OCI-LY1 (cell line): Measurements from ENCODE around the gene FBXO34.

Experiments used
- H2AFZ ChIP-seq: fragments of 200-600 bp; sonication (generic), shearing (Covaris generic); 2 replicates; pipeline ENCODE4 v1.6.0; 2014; ENCODE audit warnings: antibody characterized with exemption, mild to moderate bottlenecking, low read length
- H3F3A ChIP-seq: fragments of 200-600 bp; sonication (generic), shearing (Covaris generic); 2 replicates; pipeline ENCODE4 v1.6.0; 2014; ENCODE audit warnings: mild to moderate bottlenecking, antibody characterized with exemption, low read length, moderate library complexity; ENCODE audit not compliant: insufficient read depth
- H3K27ac ChIP-seq: fragments of 200-600 bp; sonication (generic); 2 replicates; pipeline ENCODE4 v1.5.1; 2014; ENCODE audit warnings: low read length, mixed run types, mild to moderate bottlenecking, low read depth; ENCODE audit not compliant: poor library complexity, severe bottlenecking
- H3K27me3 ChIP-seq: fragments of 200-600 bp; sonication (generic); 2 replicates; pipeline ENCODE4 v1.6.0; 2014; ENCODE audit warnings: antibody characterized with exemption, mild to moderate bottlenecking, low read length, moderate library complexity; ENCODE audit not compliant: insufficient read depth
- H3K36me3 ChIP-seq: fragments of 200-600 bp; sonication (generic); 2 replicates; pipeline ENCODE4 v1.6.1; 2014; ENCODE audit warnings: mild to moderate bottlenecking, antibody characterized with exemption, low read length, moderate library complexity, mixed read lengths; ENCODE audit not compliant: insufficient read depth
- H3K4me1 ChIP-seq: fragments of 200-600 bp; sonication (generic); 2 replicates; pipeline ENCODE4 v1.5.1; 2014; ENCODE audit warnings: mild to moderate bottlenecking, low read length, moderate library complexity; ENCODE audit not compliant: insufficient read depth, severe bottlenecking
- H3K4me2 ChIP-seq: fragments of 200-600 bp; sonication (generic), shearing (Covaris generic); 2 replicates; pipeline ENCODE4 v1.6.1; 2014; ENCODE audit warnings: low read length
- H3K4me3 ChIP-seq: fragments of 200-600 bp; sonication (generic); 2 replicates; pipeline ENCODE4 v1.5.1; 2014; ENCODE audit warnings: low read length, low read depth, mild to moderate bottlenecking, mixed read lengths; ENCODE audit not compliant: poor library complexity, severe bottlenecking
- H3K79me2 ChIP-seq: fragments of 200-600 bp; shearing (Covaris generic); 2 replicates; pipeline ENCODE4 v1.6.1; 2016; ENCODE audit warnings: mixed run types, low read length, mixed read lengths; ENCODE audit not compliant: insufficient read depth
- H3K9ac ChIP-seq: fragments of 200-600 bp; sonication (generic), shearing (Covaris generic); 2 replicates; pipeline ENCODE4 v1.6.1; 2014; ENCODE audit warnings: mild to moderate bottlenecking, low read length, mixed read lengths
- H3K9me2 ChIP-seq: fragments of 200-600 bp; sonication (generic), shearing (Covaris generic); 2 replicates; pipeline ENCODE4 v1.6.1; 2014; ENCODE audit warnings: low read depth, mild to moderate bottlenecking, low read length, mixed read lengths
- H3K9me3 ChIP-seq: fragments of 200-600 bp; shearing (Covaris generic); 2 replicates; pipeline ENCODE4 v1.6.1; 2014; ENCODE audit warnings: low read length, mixed read lengths
- H4K20me1 ChIP-seq: fragments of 200-600 bp; sonication (generic), shearing (Covaris generic); 2 replicates; pipeline ENCODE4 v1.6.0; 2016; ENCODE audit warnings: mild to moderate bottlenecking, low read length; ENCODE audit not compliant: insufficient read depth
- EZH2 ChIP-seq: fragments of 200-600 bp; sonication (generic), shearing (Covaris generic); IDR thresholded peaks from 2 replicates; pipeline ENCODE4 v1.8.0; 2017; ENCODE audit warnings: borderline replicate concordance, mixed run types, mild to moderate bottlenecking, antibody characterized with exemption, low read length, moderate library complexity, mixed read lengths
- TF ChIP-seq, protein P1 (sequence below): fragments of 200-600 bp; sonication (generic), shearing (Covaris generic); IDR thresholded peaks from 2 replicates; pipeline ENCODE4 v1.5.1; 2017; ENCODE audit warnings: mild to moderate bottlenecking, antibody characterized with exemption, low read length, moderate library complexity, mixed read lengths

FBXO34 gene

DNA sequence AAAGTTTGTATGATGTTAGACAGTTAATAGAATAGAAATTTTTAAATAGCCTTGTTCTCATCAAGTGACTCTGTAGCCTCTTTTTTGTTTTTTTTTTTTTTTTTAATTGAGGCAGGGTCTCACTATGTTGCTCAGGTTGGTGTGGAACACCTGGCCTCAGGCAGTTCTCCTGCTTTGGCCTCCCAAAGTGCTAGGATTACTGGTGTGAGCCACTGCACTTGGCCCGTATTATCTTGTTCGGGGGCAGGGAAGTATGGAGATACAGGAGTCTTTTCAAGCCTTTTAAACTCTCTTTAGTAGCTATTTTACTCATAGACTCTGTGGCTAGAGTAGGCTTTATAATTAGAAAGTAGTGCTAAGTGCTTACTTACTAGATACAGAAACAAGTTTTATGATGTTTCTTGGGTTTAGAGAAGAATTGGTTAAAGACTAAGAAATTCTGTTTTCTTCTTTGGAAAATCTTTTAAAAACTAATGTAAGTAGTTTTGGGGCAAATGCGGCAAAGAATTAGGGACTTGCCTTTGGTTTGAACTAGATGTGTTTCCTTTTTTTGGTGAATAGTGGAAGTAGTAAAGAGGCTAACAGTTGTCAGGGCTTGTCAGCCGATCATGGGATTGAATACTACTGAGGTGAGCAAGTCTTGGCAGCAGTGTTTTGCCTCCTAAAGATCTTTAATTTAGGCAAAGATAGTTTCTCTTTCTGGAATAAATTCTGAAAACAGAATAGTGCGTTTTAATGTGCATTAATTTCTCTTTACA is 31.3 kb downstream of the FBXO34 start:
- H3K4me3 ChIP-seq = no peak overlapping the region
- no peaks in the 10 kb centered on the region for H3K9me2 ChIP-seq
- no peaks in the 10 kb centered on the region for H4K20me1 ChIP-seq
- no peaks in the 10 kb centered on the region for H3K27me3 ChIP-seq
- peaks cover 22% of the 10 kb centered on the region for H3K4me1 ChIP-seq
- H3K36me3 ChIP-seq = peaks cover 17% of the 10 kb centered on the region; the same call in 1 of the 2 replicates
- H3K79me2 ChIP-seq = peaks cover 41% of the 10 kb centered on the region
- no peaks in the 10 kb centered on the region for H3K9me3 ChIP-seq
- no peak overlapping the region for H3K9ac ChIP-seq
- no peaks in the 10 kb centered on the region for H3F3A ChIP-seq
- no peak overlapping the region for H3K27ac ChIP-seq
- H3K4me2 ChIP-seq = no peak overlapping the region
- no peak overlapping the region for H2AFZ ChIP-seq
- TF ChIP-seq, protein P1, sequence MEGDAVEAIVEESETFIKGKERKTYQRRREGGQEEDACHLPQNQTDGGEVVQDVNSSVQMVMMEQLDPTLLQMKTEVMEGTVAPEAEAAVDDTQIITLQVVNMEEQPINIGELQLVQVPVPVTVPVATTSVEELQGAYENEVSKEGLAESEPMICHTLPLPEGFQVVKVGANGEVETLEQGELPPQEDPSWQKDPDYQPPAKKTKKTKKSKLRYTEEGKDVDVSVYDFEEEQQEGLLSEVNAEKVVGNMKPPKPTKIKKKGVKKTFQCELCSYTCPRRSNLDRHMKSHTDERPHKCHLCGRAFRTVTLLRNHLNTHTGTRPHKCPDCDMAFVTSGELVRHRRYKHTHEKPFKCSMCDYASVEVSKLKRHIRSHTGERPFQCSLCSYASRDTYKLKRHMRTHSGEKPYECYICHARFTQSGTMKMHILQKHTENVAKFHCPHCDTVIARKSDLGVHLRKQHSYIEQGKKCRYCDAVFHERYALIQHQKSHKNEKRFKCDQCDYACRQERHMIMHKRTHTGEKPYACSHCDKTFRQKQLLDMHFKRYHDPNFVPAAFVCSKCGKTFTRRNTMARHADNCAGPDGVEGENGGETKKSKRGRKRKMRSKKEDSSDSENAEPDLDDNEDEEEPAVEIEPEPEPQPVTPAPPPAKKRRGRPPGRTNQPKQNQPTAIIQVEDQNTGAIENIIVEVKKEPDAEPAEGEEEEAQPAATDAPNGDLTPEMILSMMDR = no peak

DNA sequence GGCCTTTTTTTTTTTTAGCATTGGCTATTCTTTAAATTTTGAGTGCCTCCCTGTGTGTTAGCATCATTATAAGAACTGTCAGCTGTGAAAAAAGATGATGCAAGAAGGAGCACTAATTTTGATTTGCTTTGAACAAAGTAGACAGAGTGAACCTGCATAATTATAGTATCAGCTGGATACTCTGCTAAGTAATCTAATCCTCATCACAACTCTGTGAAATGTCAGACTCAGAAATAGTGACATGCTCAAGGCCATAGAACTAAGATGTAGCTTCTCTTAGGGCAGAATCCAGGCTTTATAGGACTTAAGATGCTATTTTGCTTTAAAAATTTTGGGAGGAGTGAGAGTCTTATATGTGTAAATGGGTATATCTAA is 31.9 kb downstream of the FBXO34 start:
- no peak for TF ChIP-seq EZH2
- TF ChIP-seq, protein P1 = no peak
- no peak overlapping the region for H2AFZ ChIP-seq
- H3K4me3 ChIP-seq = no peak overlapping the region
- no peaks in the 10 kb centered on the region for H3K27me3 ChIP-seq
- H3F3A ChIP-seq = no peaks in the 10 kb centered on the region
- H3K79me2 ChIP-seq = peaks cover 44% of the 10 kb centered on the region
- H3K4me2 ChIP-seq = no peak overlapping the region
- H3K9me3 ChIP-seq = no peaks in the 10 kb centered on the region
- peaks cover 19% of the 10 kb centered on the region for H3K4me1 ChIP-seq
- no peaks in the 10 kb centered on the region for H3K9me2 ChIP-seq
- no peak overlapping the region for H3K9ac ChIP-seq
- H4K20me1 ChIP-seq = no peaks in the 10 kb centered on the region
- H3K27ac ChIP-seq = no peak overlapping the region
- H3K36me3 ChIP-seq = peaks cover 15% of the 10 kb centered on the region; the same call in 1 of the 2 replicates

- no peak overlapping the region for H3K27ac ChIP-seq
- peaks cover 9% of the 10 kb centered on the region; the same call in 1 of the 2 replicates for H3K36me3 ChIP-seq
- no peaks in the 10 kb centered on the region for H3K9me3 ChIP-seq
- no peaks in the 10 kb centered on the region for H3F3A ChIP-seq
- H2AFZ ChIP-seq = no peak overlapping the region
- no peak for TF ChIP-seq EZH2
- TF ChIP-seq, protein P1 = no peak
- no peaks in the 10 kb centered on the region for H3K27me3 ChIP-seq
- H4K20me1 ChIP-seq = no peaks in the 10 kb centered on the region
- no peaks in the 10 kb centered on the region for H3K9me2 ChIP-seq
- H3K9ac ChIP-seq = no peak overlapping the region
- H3K79me2 ChIP-seq = peaks cover 46% of the 10 kb centered on the region
- no peak overlapping the region for H3K4me2 ChIP-seq
- peaks cover 19% of the 10 kb centered on the region for H3K4me1 ChIP-seq
- no peak overlapping the region for H3K4me3 ChIP-seq
Observed at GRCh38 chr14:55303691-55304145, 32.5 kb downstream of the FBXO34 start.
